Neutrophil (primary cell): ENCODE results near the gene ST14.
"Not testable (repeated sequence)": the region's sequence is repeated elsewhere in the genome, so short reads cannot be mapped to it uniquely, and the experiment has no call there.

ENCODE experiments used
- H3K27ac ChIP-seq: fragments of 200-600 bp; sonication (generic); 2 replicates; pipeline ENCODE4 v1.5.1; 2016; ENCODE audit warnings: mild to moderate bottlenecking, moderate library complexity
- H3K27me3 ChIP-seq: fragments of 200-600 bp; sonication (generic); 2 replicates; pipeline ENCODE4 v1.6.0; 2016; ENCODE audit warnings: mild to moderate bottlenecking
- H3K36me3 ChIP-seq: fragments of 200-600 bp; sonication (generic); 2 replicates; pipeline ENCODE4 v1.5.1; 2017
- H3K4me1 ChIP-seq, 2 experiments: fragments of 200-600 bp in 1 of 2; sonication (generic) in 1 of 2; 1 replicate in 1 of 2; 2 replicates in 1 of 2; pipeline versions ENCODE4 v1.5.1 to v1.6.1; 2013 to 2016; ENCODE audit warnings: low read depth in 1 of 2, low read length in 1 of 2, mild to moderate bottlenecking in 1 of 2, moderate library complexity in 1 of 2; ENCODE audit not compliant: control insufficient read depth in 1 of 2, insufficient read depth in 1 of 2
- H3K4me3 ChIP-seq, 2 experiments: fragments of 200-600 bp in 1 of 2; sonication (generic) in 1 of 2; 1 replicate in 1 of 2; 2 replicates in 1 of 2; pipeline ENCODE4 v1.5.1; 2013 to 2016; ENCODE audit warnings: low read depth in 1 of 2, low read length in 1 of 2, mild to moderate bottlenecking in 1 of 2, moderate library complexity in 1 of 2
- H3K9me3 ChIP-seq: fragments of 200-600 bp; sonication (generic); 2 replicates; pipeline ENCODE4 v1.5.1; 2016
- TF ChIP-seq, protein P1 (sequence below): fragments of 200-600 bp; sonication (generic); IDR thresholded peaks from 2 replicates; pipeline ENCODE4 v1.5.1; 2016; ENCODE audit warnings: antibody characterized with exemption

Gene ST14

DNA sequence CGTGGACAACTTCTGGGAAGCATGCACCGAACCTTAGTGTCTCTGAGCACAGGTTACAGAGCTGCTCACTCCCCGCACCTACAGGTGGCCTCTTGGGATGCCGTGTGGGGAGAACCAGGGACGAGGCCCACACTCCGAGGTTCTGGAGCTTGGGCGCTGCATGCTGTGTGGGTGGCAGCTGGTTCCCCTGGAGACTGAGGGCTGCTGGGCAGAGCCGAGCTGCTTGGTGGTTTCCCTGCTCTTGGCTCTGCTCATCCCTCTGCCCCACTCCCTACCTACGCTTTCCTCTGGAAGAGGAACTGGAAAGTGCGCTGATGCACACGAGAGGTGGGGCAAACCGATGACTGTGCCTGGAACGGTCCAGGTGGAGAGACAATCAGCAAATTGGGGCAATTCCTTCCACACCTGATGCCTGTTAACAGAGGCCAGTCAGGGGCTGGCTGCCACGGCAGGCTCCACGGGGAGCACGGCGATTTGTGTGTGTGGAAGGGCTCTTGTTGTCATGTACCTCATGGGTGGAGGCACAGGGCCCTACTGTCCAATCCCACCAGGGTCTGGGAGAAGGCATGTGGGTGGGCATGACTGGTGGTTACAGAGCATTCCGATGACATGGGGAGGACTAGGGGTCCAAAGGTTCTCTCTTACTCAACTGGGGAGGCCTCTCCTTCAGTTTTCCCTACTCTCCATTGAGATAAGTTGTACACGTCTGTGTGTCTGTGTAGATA lies 60.9 kb downstream of the ST14 start:
- H3K27me3 ChIP-seq: peaks cover 6% of the 10 kb centered on the region
- no peak overlapping the region for H3K27ac ChIP-seq
- no peaks in the 10 kb centered on the region for H3K9me3 ChIP-seq
- TF ChIP-seq, protein P1, sequence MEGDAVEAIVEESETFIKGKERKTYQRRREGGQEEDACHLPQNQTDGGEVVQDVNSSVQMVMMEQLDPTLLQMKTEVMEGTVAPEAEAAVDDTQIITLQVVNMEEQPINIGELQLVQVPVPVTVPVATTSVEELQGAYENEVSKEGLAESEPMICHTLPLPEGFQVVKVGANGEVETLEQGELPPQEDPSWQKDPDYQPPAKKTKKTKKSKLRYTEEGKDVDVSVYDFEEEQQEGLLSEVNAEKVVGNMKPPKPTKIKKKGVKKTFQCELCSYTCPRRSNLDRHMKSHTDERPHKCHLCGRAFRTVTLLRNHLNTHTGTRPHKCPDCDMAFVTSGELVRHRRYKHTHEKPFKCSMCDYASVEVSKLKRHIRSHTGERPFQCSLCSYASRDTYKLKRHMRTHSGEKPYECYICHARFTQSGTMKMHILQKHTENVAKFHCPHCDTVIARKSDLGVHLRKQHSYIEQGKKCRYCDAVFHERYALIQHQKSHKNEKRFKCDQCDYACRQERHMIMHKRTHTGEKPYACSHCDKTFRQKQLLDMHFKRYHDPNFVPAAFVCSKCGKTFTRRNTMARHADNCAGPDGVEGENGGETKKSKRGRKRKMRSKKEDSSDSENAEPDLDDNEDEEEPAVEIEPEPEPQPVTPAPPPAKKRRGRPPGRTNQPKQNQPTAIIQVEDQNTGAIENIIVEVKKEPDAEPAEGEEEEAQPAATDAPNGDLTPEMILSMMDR: no peak
- H3K36me3 ChIP-seq: no peaks in the 10 kb centered on the region
- H3K4me1 ChIP-seq: no peaks in the 10 kb centered on the region
- no peak overlapping the region for H3K4me3 ChIP-seq

DNA sequence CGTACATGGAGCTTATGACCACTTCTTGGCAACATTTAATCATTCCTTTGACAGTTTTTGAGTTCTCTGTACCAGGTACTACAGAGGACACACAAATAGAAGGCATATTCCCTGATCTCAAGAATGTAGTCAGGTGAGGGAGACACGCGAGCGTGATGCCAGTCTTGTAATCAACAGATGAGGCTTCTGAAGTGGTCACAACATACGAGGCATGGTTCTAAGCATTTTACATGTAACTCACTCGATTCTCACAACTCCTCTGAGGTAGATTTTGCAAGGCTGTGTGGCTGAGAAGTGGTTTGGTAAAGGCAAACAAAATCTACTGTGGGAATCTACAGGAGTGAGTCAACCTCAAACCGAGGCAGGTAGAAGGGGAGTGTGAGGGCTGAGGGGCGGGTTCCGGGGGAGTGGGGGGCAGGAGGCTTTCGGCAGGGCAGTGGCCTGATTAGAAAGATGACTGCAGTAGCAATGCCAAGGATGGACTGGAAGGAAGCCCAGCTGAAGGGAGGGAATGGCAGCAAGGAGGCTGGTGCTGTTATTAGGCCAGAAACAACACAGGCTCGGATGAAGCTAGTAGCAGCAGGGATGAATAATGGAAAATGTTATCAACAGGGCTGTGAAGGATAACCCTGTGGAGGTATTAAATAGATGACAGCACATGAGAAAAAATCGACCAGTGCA lies 63.8 kb downstream of the ST14 start:
- Histone ChIP-seq H3K4me1 (no peaks in the 10 kb centered on the region), H3K4me3 (no peak overlapping the region), H3K36me3 (no peaks in the 10 kb centered on the region), H3K27me3 (no peaks in the 10 kb centered on the region), H3K9me3 (no peaks in the 10 kb centered on the region), H3K27ac (no peak overlapping the region)
- TF ChIP-seq, protein P1: no peak

DNA sequence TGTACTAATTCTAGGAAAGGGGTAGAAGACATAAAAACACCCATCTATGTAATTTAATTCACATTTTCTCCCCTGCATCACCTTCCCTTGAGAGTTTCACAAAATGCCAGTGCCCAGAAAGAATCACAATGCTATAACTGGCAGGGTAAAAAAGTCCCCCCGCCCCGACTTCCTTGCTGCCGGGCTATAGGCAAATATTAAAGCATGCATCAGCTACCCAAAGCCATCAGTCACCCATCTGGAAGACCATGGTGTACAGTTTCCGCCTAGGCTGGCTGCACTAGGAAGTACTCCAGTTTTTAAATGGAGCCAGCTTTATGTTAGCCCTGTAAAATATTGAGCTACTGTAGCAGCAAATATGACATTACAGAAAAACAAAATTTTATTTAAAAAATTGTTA lies 67.8 kb downstream of the ST14 start:
- peaks cover 3% of the 10 kb centered on the region for H3K36me3 ChIP-seq
- H3K4me3 ChIP-seq: no peak overlapping the region
- TF ChIP-seq, protein P1: no peak
- H3K9me3 ChIP-seq: no peaks in the 10 kb centered on the region
- H3K27ac ChIP-seq: no peak overlapping the region
- no peaks in the 10 kb centered on the region for H3K27me3 ChIP-seq
- H3K4me1 ChIP-seq: no peaks in the 10 kb centered on the region

DNA sequence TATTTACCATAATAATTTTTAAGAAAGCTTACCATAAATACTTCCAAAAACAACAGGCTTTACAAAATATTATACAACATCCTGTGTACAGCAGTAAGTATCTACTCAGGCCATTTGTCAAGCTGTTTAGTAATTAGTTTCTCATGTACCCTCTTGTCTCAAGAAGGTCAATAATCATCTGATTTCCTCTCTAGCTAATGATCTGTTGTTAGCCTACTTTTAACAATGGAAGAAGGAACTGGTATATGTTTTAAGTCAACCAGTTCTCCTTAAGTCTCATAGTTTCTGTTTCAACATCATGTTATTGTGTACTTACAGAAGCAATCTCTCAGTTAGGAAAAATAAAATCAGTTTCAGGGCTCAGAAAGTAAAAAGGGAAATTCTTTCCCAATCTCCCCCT lies 73.9 kb downstream of the ST14 start:
- H3K27me3 ChIP-seq, H3K27ac ChIP-seq, H3K9me3 ChIP-seq, H3K4me3 ChIP-seq, H3K4me1 ChIP-seq: not testable (repeated sequence)
- peaks cover 46% of the 10 kb centered on the region for H3K36me3 ChIP-seq

DNA sequence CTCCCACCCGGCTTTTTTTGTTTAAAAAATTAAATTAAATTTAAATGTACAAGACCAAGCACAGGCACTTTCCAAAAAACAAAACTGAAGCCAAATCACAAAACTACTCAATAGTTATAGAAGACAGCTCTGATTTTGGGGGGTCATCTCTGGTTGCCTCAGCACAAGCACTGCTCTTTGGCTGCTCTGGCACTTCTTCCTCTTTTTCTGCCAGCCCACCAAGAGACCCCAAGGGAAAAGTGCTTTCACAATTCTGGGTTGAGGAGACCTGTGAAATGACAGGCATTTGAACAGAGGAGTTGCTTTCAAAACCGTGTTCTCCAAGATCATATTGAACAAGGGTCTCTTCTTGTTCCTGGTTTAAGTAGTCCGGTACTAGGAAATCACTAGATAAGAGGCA lies 74.3 kb downstream of the ST14 start:
- not testable (repeated sequence) for H3K27me3 ChIP-seq, H3K4me3 ChIP-seq, H3K4me1 ChIP-seq, H3K9me3 ChIP-seq, H3K27ac ChIP-seq
- H3K36me3 ChIP-seq: peaks cover 50% of the 10 kb centered on the region

DNA sequence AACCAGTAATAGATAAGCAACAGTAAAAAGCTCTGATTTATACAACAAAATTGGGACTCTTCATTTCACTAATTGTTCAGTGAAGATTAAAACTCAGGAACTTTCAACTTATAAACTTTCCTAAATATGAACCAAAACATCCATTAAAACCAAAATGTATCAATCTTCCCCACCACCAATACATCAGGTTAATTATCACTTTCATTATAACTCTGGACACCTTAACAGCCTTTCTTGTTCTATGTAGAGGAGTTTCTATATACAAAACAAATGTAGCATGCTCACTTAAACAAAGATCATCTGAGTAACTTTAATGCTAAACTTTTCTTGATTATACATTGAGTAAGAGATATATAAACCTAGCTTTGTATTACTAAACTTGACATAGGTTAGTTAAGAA lies 74.7 kb downstream of the ST14 start:
- Histone ChIP-seq H3K9me3 (no peaks in the 10 kb centered on the region), H3K4me1 (no peaks in the 10 kb centered on the region), H3K27me3 (no peaks in the 10 kb centered on the region), H3K27ac (no peak overlapping the region), H3K4me3 (no peak overlapping the region), H3K36me3 (peaks cover 55% of the 10 kb centered on the region)
- TF ChIP-seq, protein P1: no peak
